Fibroblast of upper back skin (primary cell): ENCODE results near the gene SHLD2.
"Not testable (repeated sequence)": the region's sequence is repeated elsewhere in the genome, so short reads cannot be mapped to it uniquely, and the experiment has no call there.

Experiments used
- DNase-seq: peaks from one replicate; pipeline ENCODE4 v3.0.0-alpha.2; 2013

The SHLD2 gene

GRCh38 chr10:87216120-87216519 lies 121.1 kb downstream of the SHLD2 start:
- not testable (repeated sequence) for DNase-seq

DNA sequence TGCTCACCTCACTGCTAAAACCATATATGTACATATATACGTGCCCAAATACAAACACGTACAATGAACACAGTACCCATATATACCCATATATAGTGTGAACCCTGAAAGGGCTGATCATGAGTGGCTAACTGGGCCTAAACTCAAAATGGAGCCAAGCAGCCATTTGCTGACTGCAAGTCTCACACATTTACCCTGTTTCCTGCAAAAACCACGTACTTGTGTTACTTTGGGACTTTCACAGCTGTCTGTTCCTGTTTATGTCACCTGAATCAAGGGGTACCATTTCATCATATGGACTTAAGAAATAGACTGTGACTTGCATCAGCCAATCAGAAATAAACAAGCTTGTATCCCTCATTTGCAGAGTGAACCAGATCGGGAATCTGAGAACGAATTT lies 124.4 kb downstream of the SHLD2 start:
- not testable (repeated sequence) for DNase-seq

DNA sequence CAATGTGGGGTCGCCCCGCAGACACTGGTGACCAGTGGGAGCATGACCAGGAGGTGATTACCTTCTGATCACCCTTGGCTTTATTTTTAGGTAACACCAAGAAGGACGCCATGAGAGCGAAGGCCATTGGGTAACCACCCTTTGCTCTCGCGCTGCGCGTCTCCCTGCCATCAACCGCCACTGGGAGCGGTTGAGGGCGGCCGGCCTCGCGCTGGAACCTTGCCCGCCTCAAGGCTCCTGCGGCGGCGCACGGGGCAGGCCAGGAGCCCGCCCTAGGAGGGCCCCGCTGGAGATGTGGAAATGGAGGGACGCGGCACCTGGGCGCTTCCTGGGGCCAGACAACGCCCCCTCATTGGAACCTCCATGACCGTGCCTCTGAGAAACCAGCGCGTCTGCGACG lies 127.8 kb downstream of the SHLD2 start:
- not testable (repeated sequence) for DNase-seq

DNA sequence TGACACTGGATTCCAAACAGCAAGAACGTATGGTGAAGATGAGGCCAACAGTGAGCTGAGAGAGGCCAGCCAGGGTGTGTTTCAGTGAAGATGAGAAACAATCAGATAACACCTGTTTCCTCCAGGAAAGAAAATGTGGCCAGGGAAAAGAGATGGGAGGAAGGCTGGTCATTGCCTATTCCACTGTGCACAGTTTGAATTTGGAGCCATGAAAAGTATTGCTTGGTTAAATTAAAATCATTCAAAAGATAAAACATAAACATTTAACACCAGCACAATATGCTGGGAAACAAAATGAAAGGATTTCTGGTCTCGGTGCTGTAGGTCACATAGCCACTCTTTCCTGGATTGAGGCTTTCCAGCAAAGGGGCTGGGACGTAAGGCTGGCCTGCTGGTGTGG lies 130.1 kb downstream of the SHLD2 start, which contains the start of gene NUTM2A:
Gene NUTM2A, plus strand, starts transcription at position 301 of the 400 bp plus-strand sequence. CDS start 383 bp downstream, outside the sequence.
- not testable (repeated sequence) for DNase-seq

DNA sequence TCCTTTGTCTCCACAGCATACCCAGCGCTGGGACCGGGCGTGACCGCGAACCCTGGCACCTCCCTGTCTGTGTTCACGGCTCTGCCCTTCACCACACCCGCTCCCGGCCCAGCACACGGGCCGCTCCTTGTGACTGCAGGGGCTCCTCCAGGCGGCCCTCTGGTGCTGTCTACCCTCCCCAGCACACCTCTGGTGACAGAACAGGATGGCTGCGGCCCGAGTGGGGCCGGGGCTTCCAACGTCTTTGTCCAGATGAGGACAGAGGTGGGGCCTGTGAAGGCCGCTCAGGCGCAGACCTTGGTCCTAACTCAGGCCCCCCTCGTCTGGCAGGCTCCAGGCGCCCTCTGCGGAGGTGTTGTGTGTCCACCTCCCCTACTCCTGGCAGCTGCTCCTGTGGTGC lies 133.2 kb downstream of the SHLD2 start:
- not testable (repeated sequence) for DNase-seq

DNA sequence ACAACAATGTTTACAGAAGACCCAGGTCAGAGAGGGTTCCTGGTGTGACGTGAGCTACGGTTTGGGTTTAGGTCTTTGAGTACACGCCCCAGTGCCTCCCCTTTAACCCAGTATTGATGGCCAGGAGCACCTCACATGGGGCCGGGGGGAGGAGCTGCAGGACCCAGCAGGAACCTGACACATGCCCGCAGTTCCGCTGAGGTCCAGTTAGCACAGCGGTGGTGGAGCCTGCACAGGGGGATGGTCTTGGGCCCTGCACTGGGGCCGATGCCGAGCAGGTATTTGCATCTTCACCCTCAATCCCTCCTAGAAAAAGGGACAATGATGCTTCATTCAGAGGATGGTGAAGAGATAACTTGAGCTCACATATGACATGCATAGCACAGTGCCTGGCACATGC lies 134.2 kb downstream of the SHLD2 start:
- not testable (repeated sequence) for DNase-seq

- not testable (repeated sequence) for DNase-seq
Observed at GRCh38 chr10:87234854-87235253, 139.8 kb downstream of the SHLD2 start.

GRCh38 chr10:87237244-87237643 lies 142.2 kb downstream of the SHLD2 start:
- DNase-seq, result not testable (repeated sequence)

GRCh38 chr10:87239346-87239808 lies 144.4 kb downstream of the SHLD2 start:
- DNase-seq, result not testable (repeated sequence)
